ENCODE data around the gene ADRM1. TPM values are rescaled to one million over a fixed set of nuclear protein-coding genes. Genes with fewer than 3 reads are reported as not detected.

The ADRM1 gene
- total RNA-seq, 1 donor from 2014 or later: 97.9 TPM

GRCh38 chr20:62316331-62317166 lies 13.8 kb downstream of the ADRM1 start:
- Mint-ChIP-seq H3K27ac (no peak overlapping the region), H3K4me1 (no peaks in the 10 kb centered on the region), H3K4me3 (no peak overlapping the region), H3K27me3 (no peaks in the 10 kb centered on the region), H3K9me3 (no peaks in the 10 kb centered on the region), H3K36me3 (ENCODE audit: low read depth) (peaks cover 9% of the 10 kb centered on the region)
- ChIA-PET CTCF (interaction anchor here (0.6 kb wide), 1 partner anchor 66 kb away, joined by 4 read pairs; no protein-coding TSS in a partner anchor), POLR2A (interaction anchor here (0.6 kb wide), 1 partner anchor 289 kb away, joined by 3 read pairs; no protein-coding TSS in a partner anchor)
- intact Hi-C loops (cut with micrococcal nuclease): no loop called here
- TF ChIP-seq CTCF (IDR thresholded peaks at IDR 0.05): no peak
- ATAC-seq (ENCODE audit: low read depth): no peak
- DNase-seq: no peak

GRCh38 chr20:62317167-62317655 lies 14.4 kb downstream of the ADRM1 start:
- Mint-ChIP-seq H3K9me3 (no peaks in the 10 kb centered on the region), H3K36me3 (ENCODE audit: low read depth) (peaks cover 9% of the 10 kb centered on the region), H3K27ac (no peak overlapping the region), H3K27me3 (no peaks in the 10 kb centered on the region), H3K4me1 (no peaks in the 10 kb centered on the region), H3K4me3 (no peak overlapping the region)
- intact Hi-C loops (cut with micrococcal nuclease): no loop called here
- no peak for TF ChIP-seq CTCF (IDR thresholded peaks at IDR 0.05)
- DNase-seq (no peak), ATAC-seq (ENCODE audit: low read depth) (no peak)
- POLR2A ChIA-PET: no interaction called here
- CTCF ChIA-PET: interaction anchor here (0.6 kb wide), 1 partner anchor 66 kb away, joined by 4 read pairs; no protein-coding TSS in a partner anchor

GRCh38 chr20:62318400-62319345 lies 15.9 kb downstream of the ADRM1 start:
- no peak overlapping the region for H3K27ac Mint-ChIP-seq
- ATAC-seq (ENCODE audit: low read depth): no peak
- POLR2A ChIA-PET: no interaction called here

GRCh38 chr20:62319346-62319909 lies 16.6 kb downstream of the ADRM1 start:
- ATAC-seq (ENCODE audit: low read depth) (no peak), DNase-seq (no peak)
- Mint-ChIP-seq H3K27me3 (no peaks in the 10 kb centered on the region), H3K4me1 (no peaks in the 10 kb centered on the region), H3K27ac (no peak overlapping the region), H3K36me3 (ENCODE audit: low read depth) (peaks cover 8% of the 10 kb centered on the region), H3K9me3 (no peaks in the 10 kb centered on the region), H3K4me3 (no peak overlapping the region)
- CTCF ChIA-PET: no interaction called here
- TF ChIP-seq CTCF (IDR thresholded peaks at IDR 0.05): no peak
- POLR2A ChIA-PET: no interaction called here
- intact Hi-C loops (cut with micrococcal nuclease): no loop called here

More at GRCh38 chr20:62318400-62319345, 15.9 kb downstream of the ADRM1 start:
- H3K4me3 Mint-ChIP-seq: no peak overlapping the region
- H3K27me3 Mint-ChIP-seq: no peaks in the 10 kb centered on the region
- no peak for DNase-seq
- H3K4me1 Mint-ChIP-seq: no peaks in the 10 kb centered on the region
- intact Hi-C loops (cut with micrococcal nuclease): no loop called here
- CTCF ChIA-PET: no interaction called here
- H3K36me3 Mint-ChIP-seq (ENCODE audit: low read depth): peaks cover 9% of the 10 kb centered on the region
- TF ChIP-seq CTCF (IDR thresholded peaks at IDR 0.05): no peak
- H3K9me3 Mint-ChIP-seq: no peaks in the 10 kb centered on the region

Data from activated B cell treated with CpG ODN at 0.5 μM for 24 hours (primary cell).